COR-L47 (cell line): ENCODE measurements around the gene PLA2G12B.
"Not testable (repeated sequence)": the region's sequence is repeated elsewhere in the genome, so short reads cannot be mapped to it uniquely, and the experiment has no call there.

Experiments
- DNase-seq: peaks from one replicate; lab custom pipeline; 2025; lab: John Stamatoyannopoulos, UW

PLA2G12B gene

DNA sequence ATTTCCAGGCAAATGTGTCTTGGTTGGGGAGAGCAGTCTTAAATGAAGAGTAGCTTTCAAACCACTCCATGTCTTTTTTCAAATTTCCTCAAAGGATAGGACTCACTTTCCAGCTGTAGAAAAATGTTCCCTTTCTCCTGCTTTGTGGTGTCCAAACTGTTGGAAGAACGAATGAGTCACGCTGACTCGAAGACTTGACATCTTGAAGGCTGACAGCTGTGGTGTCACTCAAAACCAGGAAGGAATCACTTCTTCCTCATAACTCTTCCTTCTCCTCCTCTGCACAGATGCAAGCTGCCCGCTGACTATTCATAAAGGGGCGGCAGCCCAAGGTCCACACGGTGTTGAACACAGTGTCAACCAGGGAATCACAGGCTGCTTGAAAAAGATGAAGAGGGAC, 19.2 kb downstream of the PLA2G12B start:
- DNase-seq: no peak

DNA sequence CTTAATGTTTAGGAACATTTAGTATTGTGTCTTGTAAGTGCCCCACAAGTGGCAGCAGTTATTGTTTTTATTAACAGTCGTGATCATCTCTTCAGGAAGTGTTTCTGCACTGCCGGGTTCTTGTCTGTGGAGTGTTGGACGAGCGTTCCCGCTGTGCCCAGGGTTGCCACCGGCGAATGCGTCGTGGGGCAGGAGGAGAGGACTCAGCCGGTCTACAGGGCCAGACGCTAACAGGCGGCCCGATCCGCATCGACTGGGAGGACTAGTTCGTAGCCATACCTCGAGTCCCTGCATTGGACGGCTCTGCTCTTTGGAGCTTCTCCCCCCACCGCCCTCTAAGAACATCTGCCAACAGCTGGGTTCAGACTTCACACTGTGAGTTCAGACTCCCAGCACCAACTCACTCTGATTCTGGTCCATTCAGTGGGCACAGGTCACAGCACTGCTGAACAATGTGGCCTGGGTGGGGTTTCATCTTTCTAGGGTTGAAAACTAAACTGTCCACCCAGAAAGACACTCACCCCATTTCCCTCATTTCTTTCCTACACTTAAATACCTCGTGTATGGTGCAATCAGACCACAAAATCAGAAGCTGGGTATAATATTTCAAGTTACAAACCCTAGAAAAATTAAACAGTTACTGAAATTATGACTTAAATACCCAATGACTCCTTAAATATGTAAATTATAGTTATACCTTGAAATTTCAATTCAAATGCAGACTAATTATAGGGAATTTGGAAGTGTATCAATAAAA, 22.2 kb downstream of the PLA2G12B start:
- DNase-seq: no peak

DNA sequence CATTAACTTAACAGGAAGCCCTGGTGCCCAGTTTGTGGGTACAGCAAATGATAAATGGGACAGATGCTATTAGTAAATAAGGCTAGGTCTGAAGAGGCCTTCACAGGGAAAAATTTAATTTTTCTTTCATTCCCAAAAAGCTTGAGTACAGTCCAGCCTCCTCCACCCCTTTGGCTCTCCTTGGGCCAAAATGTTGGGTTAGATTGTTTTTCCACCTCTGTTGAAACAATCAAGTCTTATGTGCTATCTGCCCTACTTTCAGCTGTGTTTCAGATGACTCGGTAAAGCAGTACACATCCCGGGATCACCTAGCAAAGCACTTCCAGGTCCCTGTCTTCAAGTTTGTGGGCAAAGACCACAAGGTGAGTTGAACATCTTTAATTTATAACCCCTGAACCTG, 24.3 kb downstream of the PLA2G12B start:
- DNase-seq: no peak

DNA sequence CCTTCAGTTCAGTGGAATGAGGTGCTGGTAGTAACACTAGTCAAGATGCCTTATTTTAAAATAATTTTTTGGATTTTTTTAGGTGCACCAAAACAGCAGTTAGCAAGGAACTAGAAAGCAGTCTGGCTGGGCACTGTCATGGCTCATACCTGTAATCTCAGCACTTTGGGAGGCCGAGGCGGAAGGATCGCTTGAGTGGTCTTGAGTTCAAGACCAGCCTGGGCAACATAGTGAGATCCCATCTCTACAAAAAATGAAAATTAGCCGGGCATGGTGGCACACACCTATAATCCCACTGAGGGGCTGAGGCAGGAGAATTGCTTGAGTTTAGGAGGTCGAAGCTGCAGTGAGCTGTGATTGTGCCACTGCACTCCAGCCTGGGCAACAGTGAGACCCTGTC, 25.8 kb downstream of the PLA2G12B start:
- DNase-seq: no peak

DNA sequence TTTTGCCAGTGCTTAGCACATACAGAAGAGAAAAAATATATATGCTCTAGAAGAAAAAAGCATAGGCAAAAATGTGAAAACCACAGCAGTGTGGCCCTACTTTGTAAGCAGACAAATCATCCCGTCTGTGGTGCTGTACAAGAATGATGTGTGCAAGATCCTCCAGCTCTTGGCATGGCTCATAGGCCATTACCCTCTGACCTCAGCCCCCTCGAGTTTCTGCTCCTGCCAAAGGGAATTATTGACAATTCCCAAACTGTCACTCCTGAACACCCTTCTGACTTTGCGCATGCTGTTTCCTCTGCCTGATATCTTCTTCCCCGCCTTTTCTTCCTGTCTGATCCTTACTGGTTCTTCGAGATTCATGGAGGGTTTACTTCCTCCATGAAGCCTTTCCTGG, 27.1 kb downstream of the PLA2G12B start:
- DNase-seq: no peak

DNA sequence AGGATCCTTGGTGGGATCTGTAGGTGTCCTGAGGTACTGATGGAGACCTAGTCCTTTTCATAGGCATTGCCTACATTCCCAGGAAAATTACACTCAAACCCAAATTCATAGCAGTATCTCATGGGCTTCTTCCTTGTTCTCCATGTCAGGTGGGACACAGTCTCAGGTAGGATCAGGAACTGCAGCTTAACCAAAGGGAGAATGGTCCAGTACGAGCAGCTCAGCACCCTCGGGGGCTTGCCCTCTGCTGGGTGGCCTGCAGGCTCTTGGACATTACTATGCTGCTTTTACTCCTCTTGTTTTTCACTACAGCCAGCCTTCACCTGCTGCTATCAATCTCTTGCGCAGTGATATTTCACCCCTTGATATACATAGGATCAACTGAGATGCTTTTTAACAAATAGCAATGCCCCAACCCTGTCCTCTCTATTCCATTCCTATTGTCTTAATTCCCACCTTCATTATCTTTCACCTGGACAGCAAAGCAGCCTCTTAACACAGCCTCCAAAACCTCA, 28.6 kb downstream of the PLA2G12B start:
- DNase-seq: no peak

DNA sequence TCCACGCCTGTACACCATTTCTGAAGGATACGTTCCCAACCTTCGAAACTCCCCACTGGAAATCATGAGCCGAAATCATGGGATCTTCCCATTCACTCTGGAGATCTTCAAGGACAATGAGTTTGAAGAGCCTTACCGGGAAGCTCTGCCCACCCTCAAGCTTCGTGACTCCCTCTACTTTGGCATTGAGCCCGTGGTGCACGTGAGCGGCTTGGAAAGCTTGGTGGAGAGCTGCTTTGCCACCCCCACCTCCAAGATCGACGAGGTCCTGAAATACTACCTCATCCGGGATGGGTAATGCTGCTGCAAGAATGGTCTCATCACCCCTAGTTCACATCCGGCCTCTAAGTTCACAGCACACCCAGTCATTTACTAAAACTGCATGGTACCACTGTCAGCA, 30.3 kb downstream of the PLA2G12B start:
- DNase-seq: no peak

DNA sequence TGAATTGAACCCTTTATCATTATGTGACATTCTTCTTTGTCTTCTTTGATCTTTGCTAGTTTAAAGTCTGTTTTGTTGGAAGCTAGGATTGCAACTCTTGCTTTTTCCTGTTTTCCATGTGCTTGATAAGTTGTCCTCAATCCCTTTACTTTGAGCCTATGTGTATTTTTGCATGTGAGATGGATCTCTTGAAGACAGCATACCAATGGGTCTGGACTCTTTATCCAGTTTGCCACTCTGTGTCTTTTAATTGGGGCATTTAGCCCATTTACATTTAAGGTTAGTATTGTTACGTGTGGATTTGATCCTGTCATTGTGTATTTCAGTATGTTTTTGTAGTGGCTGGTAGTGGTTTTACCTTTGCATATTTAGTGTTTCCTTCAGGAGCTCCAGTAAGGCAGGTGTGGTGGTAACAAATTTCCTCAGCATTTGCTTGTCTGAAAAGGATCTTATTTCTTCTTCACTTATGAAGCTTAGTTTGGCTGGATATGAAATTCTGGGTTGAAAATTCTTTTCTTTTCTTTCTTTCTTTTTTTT, 33.4 kb downstream of the PLA2G12B start:
- DNase-seq: not testable (repeated sequence)

DNA sequence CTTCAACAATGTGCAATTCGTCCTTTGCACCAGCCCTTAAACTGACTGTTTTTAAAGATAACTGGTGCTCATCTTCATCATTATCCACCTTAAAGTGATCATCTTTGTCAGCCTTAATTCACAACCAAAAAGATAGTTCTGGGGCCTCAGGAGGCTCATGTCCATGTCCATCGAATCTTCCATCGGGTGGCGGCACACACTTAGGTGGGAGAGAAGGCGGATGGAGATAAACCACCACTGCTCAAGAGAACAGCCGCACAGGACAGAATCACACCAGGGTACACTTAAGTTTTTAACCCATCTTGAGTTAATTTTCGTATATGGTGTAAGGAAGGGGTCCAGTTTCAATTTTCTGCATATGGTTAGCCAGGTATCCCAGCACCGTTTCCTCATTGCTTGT, 36.3 kb downstream of the PLA2G12B start:
- DNase-seq: no peak

DNA sequence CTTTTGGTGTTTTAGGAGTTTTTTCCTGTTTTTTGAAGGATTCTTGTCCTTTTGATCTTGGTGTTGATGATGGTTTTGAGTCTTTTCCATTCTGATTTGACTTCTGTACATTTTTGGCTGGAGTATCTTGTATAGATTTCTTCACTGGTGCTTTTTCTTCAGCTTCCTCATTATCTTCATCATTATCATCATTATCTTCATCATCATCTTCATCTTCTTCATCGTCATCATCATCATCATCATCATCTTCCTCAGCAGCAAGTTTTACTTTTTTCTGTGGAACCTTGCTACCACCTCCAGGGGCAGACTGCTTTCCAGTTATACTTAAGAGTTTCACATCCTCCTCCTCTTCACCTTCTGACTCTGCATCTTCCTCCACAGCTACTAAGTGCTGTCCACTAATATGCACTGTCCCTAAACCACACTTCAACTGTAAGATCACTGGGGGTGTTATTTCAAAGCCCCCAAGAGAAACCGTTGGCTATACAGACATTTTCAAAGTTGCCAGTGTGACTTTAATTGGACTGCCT, 36.7 kb downstream of the PLA2G12B start:
- DNase-seq: not testable (repeated sequence)

DNA sequence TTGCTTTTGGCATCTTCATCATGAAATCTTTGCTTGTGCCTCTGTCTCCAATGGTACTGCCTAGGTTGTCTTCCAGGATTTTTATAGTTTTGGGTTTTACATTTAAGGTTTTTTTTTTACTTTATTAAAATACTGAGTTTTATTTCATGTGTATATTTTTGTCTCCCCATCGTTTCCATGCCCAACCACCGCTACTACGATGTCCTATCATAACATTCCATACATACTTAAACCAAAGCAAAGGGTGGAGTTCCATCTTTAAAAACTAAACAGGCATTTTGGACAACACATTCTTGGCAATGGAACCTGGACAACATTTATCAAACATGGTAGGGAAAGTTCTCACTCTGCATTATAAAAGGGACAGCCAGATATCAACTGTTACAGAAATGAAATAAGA, 37.4 kb downstream of the PLA2G12B start:
- DNase-seq: not testable (repeated sequence)

DNA sequence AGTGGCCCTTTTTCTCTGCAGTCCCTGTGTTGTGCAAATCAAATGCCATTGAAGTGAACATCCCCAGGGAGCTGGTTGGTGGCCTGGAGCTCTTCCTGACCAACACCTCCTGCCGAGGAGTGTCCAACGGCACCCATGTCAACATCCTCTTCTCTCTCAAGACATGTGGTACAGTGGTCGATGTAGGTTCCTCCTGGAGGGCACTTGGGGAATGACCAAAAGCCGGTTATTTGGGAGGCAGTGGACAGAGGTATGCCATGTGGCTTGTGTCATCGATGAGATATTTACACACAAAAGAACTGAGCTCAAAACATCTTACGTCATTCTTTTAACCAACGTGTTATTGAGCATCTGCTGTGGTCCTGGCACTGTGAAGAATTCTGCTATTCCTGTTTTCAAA, 41.3 kb downstream of the PLA2G12B start:
- DNase-seq: no peak

DNA sequence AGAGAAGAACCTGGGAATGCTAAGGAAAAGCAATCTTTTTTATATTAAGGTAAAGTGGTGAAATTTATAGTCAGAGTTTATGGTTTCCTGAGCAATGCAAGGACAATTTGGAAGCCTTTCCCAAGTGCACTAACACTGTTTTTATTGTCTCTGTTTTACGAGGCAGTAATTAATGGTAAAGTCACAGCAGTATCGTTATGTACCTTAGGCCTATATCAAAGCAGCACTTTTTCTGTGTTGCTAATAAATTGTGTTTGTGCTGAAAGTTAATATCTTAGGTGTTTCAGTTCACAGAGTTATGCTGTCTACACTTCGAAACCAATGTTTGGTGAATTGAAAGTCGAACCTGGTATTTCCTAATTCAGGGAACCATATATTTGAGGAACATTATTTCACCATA, 41.9 kb downstream of the PLA2G12B start:
- no peak for DNase-seq

DNA sequence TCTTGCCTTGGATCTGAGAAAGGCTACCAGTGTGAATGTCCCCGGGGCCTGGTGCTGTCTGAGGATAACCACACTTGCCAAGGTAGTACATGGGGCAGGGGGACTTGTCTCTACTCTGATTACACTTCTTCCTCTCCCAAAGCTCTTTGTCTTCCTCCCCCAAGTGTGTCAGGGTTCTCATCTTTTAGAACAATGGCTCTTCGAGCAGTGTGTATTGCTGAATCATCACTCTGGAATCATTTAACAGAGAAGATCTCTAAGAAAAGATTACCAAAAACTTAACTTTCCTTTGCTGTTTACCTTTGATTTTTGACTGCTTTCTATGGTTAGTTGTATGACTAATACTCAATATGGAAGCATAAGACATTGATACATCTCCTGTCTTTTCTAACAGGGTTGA, 42.8 kb downstream of the PLA2G12B start:
- no peak for DNase-seq

DNA sequence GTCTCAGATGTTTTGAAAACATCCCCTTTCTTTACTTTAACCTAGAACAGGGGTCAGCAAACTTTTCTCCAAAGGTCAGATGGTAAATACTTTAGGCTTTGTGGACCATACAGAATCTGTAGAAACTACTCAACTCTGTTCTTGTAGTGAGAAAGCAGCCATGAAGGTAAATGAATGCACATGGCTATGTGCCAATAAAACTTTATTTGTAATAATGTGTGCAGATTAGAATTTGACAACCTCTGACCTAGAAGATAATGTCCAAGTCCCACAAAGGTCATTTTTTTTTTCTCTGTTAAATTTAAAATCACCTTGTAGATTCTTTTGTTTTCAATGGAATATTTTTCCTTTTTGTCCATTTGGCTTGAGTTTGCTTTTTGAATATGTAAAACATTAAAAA, 43.9 kb downstream of the PLA2G12B start:
- no peak for DNase-seq

DNA sequence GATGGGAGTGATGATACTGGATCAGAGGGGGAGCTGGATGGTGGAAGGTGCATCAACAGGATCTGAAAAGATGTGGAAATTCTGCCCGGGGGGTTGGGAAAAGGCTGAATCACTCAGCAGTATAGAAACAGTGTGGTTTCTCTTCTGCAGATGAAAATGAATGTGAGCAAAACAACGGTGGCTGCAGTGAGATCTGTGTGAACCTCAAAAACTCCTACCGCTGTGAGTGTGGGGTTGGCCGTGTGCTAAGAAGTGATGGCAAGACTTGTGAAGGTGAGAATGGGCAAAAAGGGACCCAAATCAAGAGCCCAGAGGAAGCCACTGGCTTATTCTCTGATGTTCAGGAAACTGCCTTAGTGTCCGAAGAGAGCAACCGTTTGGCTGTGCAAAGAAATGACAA, 48.2 kb downstream of the PLA2G12B start:
- no peak for DNase-seq

DNA sequence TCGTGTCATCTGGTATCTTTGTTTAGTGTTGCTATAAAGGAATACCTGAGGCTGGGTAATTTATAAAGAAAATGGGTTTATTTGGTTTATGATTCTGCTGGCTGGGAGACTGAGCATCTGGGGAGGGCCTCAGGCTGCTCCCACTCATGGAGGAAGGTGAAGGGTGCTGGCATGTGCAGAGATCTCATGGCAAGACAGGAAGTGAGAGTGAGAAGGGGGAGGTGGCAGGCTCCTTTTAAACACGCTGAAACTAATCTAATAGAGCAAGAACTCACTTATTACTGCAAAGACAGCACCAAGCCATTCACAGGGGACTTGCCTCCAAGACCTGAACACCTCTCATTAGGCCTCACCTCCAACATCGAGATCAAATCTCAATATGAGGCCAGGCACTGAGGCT, 49.8 kb downstream of the PLA2G12B start:
- no peak for DNase-seq

DNA sequence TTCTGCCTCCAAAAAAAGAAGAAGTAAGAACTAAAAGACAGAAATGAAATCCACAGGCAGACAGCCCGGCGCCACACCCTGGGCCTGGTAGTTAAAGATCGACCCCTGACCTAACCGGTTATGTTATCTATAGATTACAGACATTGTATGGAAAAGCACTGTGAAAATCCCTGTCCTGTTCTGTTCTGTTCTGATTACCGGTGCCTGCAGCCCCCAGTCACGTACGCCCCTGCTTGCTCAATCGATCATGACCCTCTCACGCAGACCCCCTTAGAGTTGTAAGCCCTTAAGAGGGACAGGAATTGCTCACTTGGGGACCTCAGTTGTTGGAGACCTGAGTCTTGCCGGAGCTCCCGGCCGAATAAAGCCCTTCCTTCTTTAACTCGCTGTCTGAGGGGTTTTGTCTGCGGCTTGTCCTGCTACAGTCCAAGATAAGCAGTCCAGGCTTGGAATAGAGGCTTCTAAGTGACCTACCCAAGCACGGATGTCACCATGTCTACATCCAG, 50.6 kb downstream of the PLA2G12B start:
- not testable (repeated sequence) for DNase-seq

DNA sequence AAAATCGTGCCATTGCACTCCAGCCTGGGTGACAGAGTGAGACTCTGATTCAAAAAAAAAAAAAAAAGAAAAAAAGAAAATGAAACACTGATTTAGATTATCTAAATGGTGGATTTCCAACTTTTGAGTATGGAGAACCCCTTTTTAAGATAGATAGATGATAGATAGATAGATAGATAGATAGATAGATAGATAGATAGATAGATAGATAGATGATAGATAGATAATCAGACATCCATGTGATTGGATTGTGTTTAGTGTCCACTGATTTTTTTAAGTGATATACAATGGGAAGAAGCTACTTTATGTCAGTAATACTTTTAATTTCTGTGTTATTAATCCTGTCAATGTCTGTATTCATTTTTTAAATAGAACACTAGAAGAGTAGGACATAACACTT, 55.1 kb downstream of the PLA2G12B start:
- no peak for DNase-seq

DNA sequence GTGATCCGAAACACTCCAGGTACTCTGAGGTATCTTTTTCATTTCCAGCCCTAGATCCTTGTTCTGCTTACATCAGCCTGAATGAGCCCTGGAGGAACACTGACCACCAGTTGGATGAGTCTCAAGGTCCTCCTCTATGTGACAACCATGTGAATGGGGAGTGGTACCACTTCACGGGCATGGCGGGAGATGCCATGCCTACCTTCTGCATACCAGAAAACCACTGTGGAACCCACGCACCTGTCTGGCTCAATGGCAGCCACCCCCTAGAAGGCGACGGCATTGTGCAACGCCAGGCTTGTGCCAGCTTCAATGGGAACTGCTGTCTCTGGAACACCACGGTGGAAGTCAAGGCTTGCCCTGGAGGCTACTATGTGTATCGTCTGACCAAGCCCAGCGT, 56.0 kb downstream of the PLA2G12B start:
- no peak for DNase-seq

DNA sequence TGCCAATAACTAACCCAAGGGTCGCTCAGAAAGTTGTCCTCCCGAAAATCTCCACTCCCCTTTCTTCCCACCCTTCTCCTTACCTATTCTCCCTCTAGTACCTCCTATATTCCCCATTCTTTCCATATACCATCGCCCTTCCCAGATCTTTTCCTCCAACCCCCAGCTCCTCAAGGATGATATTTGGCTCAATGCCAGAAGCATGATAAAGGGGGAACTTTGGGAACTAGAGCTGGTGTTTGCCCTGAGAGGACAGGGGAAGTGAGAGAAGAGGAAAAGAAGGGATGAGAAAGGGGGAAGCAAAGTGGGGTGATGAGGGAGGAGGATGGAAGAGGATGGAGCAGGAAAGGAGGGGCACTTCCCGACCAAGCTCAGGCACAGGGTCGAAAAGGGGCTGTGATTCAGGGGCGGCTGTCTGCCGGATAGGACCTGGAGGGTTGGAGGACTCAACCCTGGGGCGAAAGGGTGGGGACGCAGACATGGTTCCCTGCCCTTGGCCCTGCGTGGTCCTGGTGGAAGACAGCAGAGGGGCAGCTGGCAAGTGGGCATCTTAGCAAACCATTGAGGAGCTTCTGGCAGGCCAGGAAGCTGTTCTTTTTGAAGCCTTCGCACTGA, 59.3 kb downstream of the PLA2G12B start:
- DNase-seq: no peak

DNA sequence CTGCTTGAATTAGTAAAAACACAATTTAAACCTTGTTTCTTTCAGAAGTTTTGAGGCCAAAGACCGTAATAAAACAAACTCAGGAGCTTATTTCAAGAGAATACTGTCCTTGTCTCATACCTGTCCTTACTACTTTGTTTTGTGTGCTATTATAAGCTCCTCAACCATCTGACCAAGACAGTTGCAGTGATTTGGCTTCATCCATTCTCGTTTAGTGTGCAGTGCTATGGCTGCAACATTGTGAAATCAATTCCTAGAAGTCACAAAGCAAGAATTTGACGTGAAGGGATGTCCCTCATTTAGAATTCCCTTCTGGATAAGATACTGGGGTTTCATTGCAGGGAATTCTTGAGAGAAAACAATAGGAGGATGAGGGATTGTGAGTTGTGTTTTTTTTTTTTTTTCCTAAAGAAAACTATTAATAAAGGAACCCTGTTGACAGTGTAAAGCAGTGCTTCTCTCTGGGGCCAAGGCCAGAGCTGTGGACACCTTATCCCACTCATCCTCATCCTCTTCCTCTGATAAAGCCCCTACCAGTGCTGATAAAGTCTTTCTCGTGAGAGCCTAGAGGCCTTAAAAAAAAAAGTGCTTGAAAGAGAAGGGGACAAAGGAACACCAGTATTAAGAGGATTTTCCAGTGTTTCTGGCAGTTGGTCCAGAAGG, 61.3 kb downstream of the PLA2G12B start, which contains the start of gene OIT3:
Gene OIT3 (plus strand): TSS at position 604 of the 663 bp plus-strand sequence. CDS start 60 bp downstream, outside the sequence.
- DNase-seq: no peak
